Mesothelial cell of epicardium (in vitro differentiated cells): ENCODE data around the gene C6orf89. TPM values are rescaled to one million over a fixed set of nuclear protein-coding genes. Genes with fewer than 3 reads are reported as not detected.

ENCODE experiments used
- DNase-seq, 2 experiments: peaks; one replicate each; pipeline ENCODE4 v3.0.0; 2021; ENCODE audit warnings: low spot score in 2 of 2; ENCODE audit not compliant: unreplicated experiment in 2 of 2
- H3K27ac Mint-ChIP-seq: 2 replicates; pipeline ENCODE4 v1.8.0; 2021; ENCODE audit warnings: mixed read lengths
- H3K27me3 Mint-ChIP-seq: 2 replicates; pipeline ENCODE4 v1.8.0; 2021; ENCODE audit warnings: low read depth, mixed read lengths
- H3K36me3 Mint-ChIP-seq: 2 replicates; pipeline ENCODE4 v1.8.0; 2021; ENCODE audit warnings: mixed read lengths
- H3K4me1 Mint-ChIP-seq: 2 replicates; pipeline ENCODE4 v1.8.0; 2021; ENCODE audit warnings: mixed read lengths
- H3K4me3 Mint-ChIP-seq: 2 replicates; pipeline ENCODE4 v1.8.0; 2021; ENCODE audit warnings: mild to moderate bottlenecking, moderate library complexity, mixed read lengths
- H3K9me3 Mint-ChIP-seq: 2 replicates; pipeline ENCODE4 v1.8.0; 2021; ENCODE audit warnings: mixed read lengths
- CTCF ChIP-seq: fragments of 200-600 bp; sonication (generic); IDR thresholded peaks from one replicate; pipeline ENCODE4 v1.5.0; 2021; ENCODE audit warnings: antibody characterized with exemption; ENCODE audit not compliant: unreplicated experiment
- total RNA-seq: library from RNA; stranded (reverse); gene quantifications from 3 replicates; pipeline ENCODE4 v1.2.1, GENCODE V29; 2021

Gene C6orf89
- total RNA-seq, 1 donor from 2014 or later = 39.7 TPM

DNA sequence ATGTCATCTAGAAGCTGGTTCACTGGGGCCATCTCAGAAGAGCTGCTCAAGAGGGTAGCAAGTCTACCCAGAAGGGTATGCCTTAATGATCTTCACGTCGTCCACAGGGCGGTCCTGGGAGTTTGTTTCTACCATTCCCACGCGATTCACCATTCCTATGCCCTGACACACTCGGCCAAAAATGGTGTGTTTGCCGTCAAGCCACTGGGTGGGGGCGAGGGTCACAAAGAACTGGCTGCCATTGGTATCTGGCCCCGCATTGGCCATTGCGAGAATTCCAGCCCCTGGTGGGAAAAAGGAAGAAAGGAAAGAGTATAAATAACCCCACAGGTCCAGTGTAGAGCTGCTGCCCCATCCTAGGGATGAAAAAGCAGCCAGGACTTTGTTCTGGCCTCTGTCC lies 30.0 kb upstream of the C6orf89 start:
- no peak overlapping the region for H3K27ac Mint-ChIP-seq
- H3K4me1 Mint-ChIP-seq = peaks cover 12% of the 10 kb centered on the region
- H3K9me3 Mint-ChIP-seq = peaks cover 4% of the 10 kb centered on the region
- DNase-seq = no peak
- TF ChIP-seq CTCF = no peak
- no peak overlapping the region for H3K4me3 Mint-ChIP-seq
- H3K27me3 Mint-ChIP-seq = peaks cover 2% of the 10 kb centered on the region
- peaks cover 44% of the 10 kb centered on the region for H3K36me3 Mint-ChIP-seq

- Mint-ChIP-seq H3K27me3 (no peaks in the 10 kb centered on the region), H3K4me1 (peaks cover 12% of the 10 kb centered on the region), H3K9me3 (no peaks in the 10 kb centered on the region), H3K27ac (no peak overlapping the region), H3K4me3 (no peak overlapping the region), H3K36me3 (peaks cover 43% of the 10 kb centered on the region)
- no peak for DNase-seq
- no peak for TF ChIP-seq CTCF
Observed at GRCh38 chr6:36856277-36856676, 29.5 kb upstream of the C6orf89 start.

- Mint-ChIP-seq H3K36me3 (peaks cover 39% of the 10 kb centered on the region), H3K27ac (no peak overlapping the region), H3K4me3 (no peak overlapping the region), H3K27me3 (no peaks in the 10 kb centered on the region), H3K9me3 (no peaks in the 10 kb centered on the region), H3K4me1 (peaks cover 10% of the 10 kb centered on the region)
- no peak for TF ChIP-seq CTCF
- no peak for DNase-seq
Observed at GRCh38 chr6:36857325-36857724, 28.4 kb upstream of the C6orf89 start.

DNA sequence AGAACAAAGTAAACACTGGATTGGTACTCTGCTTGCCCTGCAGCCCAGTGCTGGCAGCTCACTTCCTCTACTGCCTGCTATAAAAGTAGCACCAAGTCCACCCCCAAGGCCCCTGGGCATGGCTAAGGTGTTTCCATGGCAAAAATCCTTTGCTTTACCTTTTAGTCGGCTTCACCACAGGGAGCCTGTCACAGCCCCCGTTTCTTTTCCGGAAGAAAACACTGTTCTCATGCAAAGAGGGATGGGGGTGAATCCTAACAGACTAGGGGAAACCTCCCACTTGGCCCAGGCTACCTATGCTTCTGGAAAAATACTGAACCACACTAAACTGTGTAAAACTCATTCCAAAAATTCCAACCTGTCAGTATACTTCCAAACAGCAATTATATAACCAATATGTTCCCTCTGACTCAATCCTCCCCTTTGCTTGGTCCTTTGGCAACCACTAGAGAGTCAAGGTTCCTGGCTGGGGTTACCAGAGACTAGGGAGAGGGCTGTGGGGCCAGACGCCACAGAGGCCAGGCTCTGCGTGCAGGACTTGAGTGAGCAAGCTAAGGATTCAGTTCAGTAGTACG lies 27.3 kb upstream of the C6orf89 start:
- no peaks in the 10 kb centered on the region for H3K9me3 Mint-ChIP-seq
- no peaks in the 10 kb centered on the region for H3K27me3 Mint-ChIP-seq
- DNase-seq = no peak
- no peak overlapping the region for H3K4me3 Mint-ChIP-seq
- peak overlapping the region; percentile 74 for H3K27ac Mint-ChIP-seq
- H3K36me3 Mint-ChIP-seq = peaks cover 39% of the 10 kb centered on the region
- H3K4me1 Mint-ChIP-seq = peaks cover 8% of the 10 kb centered on the region
- no peak for TF ChIP-seq CTCF

DNA sequence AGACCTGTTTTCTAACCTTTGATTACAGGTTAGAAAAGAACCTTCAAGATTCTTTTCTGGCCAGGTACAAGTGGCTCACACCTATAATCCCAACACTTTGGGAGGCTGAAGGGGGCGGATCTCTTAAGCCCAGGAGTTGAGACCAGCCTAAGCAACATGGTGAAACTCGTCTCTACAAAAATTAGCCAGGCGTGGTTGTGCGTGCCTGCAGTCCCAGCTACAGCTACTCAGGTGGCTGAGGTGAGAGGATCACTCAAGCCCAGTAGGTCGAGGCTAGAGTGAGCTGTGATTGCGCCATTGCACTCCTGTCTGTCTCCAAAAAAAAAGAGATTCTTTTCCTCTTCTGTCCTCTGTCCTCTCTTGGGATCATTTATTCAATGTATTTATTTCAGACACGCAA lies 25.6 kb upstream of the C6orf89 start:
- no peak for TF ChIP-seq CTCF

More for the DNA sequence above, 25.6 kb upstream of the C6orf89 start:
- Mint-ChIP-seq H3K27me3 (no peaks in the 10 kb centered on the region), H3K9me3 (no peaks in the 10 kb centered on the region), H3K27ac (no peak overlapping the region), H3K4me1 (peaks cover 8% of the 10 kb centered on the region), H3K4me3 (no peak overlapping the region), H3K36me3 (peaks cover 36% of the 10 kb centered on the region)
- no peak for DNase-seq
